GM12872 (cell line): ENCODE results near the gene ABR.

Experiments
- TF ChIP-seq, protein P1 (sequence below): IDR thresholded peaks from 3 replicates; pipeline ENCODE4 v1.5.1; 2011; ENCODE audit warnings: low read depth, mild to moderate bottlenecking, low read length, moderate library complexity; ENCODE audit not compliant: insufficient read depth

The ABR gene

DNA sequence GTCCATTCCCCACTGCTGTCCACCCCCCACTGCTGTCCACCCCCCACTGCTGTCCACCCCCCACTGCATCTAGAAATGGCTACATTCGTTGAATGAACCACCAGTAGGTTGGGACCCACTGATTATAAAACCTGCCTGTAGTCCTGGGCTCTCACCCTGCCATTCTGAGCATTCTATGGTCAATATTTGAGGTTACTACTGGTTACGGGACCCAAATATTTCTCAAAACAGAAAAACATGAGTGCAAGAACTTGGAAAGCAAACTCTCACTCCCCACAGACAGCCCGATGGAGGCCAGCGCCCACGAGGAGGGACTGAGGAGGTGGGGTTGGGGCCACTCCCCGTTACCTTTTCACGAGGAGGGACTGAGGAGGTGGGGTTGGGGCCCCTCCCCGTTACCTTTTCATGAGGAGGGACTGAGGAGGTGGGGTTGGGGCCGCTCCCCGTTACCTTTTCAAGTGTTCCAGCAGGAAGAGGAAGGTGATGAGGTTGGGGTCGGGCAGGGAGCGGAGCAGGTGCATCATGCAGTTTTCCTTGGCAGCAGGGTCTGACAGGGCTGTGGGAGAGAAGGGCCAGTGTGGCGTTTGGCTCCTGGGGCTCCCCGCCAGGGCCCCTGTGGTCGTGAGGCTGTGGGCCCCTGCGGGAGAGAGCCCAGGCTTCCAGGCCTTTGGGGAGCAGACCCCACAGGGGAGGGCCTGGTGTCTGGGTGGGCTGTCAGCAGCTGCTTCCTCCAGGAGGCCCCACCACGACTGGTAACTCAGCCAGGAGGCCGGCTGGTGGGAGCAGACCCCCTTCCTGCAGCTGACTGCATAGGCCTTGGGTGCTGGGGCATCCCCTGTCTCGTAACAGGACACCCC lies 170.3 kb downstream of the ABR start:
- TF ChIP-seq, protein P1, sequence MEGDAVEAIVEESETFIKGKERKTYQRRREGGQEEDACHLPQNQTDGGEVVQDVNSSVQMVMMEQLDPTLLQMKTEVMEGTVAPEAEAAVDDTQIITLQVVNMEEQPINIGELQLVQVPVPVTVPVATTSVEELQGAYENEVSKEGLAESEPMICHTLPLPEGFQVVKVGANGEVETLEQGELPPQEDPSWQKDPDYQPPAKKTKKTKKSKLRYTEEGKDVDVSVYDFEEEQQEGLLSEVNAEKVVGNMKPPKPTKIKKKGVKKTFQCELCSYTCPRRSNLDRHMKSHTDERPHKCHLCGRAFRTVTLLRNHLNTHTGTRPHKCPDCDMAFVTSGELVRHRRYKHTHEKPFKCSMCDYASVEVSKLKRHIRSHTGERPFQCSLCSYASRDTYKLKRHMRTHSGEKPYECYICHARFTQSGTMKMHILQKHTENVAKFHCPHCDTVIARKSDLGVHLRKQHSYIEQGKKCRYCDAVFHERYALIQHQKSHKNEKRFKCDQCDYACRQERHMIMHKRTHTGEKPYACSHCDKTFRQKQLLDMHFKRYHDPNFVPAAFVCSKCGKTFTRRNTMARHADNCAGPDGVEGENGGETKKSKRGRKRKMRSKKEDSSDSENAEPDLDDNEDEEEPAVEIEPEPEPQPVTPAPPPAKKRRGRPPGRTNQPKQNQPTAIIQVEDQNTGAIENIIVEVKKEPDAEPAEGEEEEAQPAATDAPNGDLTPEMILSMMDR: no peak

DNA sequence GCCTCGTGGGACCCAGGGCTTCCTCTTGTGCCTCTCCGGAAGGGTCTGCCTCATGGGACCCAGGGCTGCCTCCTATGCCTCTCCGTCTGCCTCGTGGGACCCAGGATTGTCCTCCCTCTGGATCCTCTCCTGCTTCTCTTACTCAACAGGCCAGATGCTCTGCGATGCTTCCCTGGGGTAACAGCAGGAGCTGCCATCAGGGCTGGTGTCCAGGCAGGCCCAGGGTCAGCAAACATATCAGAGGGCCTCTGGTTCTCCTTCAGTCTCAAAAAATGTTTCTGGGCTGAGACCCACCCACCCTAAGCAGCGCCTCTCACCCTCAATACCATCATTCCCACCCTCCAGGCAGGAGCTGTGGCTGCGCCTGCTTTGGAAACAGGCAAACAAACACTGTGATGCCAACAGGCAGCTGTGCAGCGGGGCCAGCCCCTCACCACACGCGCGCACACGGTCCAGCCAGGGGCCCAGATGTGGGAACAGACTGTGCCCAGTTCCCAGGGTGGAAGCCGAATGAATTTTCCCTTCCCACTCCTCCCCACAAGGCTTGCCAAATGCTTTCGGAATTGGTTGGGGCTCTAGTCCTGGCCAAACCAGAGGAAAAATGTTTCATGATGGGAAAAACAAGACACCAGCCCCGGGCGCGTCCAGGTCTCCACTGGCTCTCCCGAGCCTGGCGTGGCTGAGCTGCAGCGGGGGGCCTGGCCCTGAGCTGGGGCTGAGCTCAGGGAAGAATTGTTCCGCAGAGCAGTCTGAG lies 171.6 kb downstream of the ABR start:
- TF ChIP-seq, protein P1: no peak

DNA sequence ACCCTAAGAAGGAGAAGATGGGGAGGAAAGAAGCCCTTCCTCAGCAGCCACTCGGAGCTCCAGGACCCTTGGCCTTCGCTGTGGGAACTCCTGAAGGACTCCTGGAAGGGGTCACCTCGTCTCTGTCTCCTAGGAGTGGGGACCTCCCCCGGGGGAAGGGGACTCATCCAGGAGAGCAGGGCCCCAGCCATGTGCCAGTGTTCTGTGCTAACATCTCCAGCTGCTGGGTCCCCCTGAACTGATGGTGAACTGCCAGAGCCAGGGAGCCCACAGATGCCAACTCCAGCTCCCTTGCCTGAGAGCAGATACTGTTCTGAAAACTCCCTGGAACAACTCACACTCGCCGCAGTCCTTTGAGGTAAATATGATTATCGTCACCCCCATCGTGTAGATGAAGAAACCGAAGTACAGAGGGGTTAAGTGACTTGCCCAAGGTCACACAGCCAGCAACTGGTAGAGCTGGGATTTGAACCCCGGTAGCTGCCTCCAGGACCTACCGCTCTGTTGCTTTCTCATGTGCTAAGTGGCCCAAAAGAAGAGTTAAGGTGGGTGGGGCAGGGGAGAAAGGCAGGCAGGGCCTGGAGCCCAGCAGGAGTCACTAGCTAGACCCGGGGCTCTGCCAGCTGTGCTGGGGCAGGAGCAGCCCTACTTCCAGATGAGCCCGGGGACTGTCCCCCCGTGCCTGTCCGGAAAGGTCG lies 172.3 kb downstream of the ABR start:
- TF ChIP-seq, protein P1: no peak

DNA sequence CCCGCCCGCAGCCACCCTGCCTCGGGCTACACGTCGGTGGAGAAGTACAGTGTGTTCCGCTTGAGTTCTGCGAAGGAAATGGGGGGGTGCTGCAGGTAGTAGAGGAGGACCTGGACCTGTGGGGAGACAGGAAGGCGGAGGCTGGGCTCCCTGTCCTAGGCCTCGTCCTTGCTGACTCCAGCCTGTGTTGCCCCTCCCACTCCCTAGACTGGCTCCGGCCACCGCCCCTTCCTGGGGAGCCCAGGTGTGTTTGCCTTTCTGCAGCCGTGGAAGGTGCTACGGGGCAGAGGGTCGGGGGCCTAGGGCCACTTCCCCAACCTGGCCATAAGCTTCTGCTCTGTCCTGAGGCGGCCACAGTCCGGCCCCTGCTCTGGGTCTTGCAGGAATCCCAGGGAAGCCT lies 173.7 kb downstream of the ABR start:
- TF ChIP-seq, protein P1: no peak

DNA sequence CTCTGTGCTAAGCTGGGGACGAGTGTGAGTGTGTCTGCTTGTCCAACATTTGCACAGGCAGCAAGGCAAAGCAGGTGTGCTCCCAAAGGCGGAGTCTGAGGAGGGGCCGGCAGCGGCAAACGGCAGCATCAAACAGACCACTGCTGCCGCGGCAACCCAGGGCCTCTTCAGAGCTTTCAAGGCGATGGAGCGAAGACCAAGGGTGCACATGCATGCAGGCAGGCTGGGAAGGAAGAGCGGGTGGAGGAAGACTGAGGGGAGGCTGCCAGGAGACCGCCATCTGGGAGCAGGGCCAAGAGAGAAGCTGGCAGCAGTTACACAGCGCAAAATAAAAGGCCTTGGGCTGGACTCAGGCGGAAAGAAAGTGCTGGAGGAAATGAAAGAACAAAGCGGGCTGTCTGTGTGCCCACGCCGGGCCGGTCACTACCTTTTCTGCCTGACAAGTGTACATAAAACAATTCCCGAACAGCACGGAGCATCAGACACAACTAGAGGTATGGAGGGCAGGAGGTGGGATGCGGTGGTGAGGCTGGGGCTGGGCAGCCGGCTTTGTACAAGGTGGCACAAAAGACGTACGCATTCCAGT lies 174.3 kb downstream of the ABR start:
- TF ChIP-seq, protein P1: no peak

DNA sequence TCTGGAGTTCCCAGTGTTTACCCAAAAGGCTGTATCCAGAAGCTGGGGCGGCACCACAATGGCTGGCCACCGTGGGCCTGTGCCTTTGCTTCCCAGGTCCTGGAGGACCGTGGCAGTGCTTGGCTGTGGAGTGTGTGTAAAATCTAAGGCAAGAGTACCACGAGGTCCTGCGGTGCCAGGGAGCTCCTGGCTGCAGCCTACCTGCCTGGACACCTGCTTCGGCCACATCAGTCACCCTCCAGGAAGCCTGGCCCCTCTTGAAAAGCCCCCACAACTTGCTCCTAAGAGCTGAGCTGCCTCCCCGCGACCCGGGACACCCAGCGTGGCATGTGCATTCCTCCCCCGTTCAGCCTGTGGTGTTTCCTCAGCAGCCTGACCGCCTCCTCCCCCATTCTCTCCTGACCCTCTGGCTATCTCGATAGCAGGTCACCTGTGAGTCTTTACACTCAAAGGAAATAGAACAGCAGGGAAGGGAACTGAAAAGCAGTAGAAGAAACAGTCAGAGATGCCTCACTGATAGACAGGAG lies 174.9 kb downstream of the ABR start:
- TF ChIP-seq, protein P1: no peak
